Fibroblast of pulmonary artery (primary cell): ENCODE measurements around the gene GLOD4.

Source experiments
- DNase-seq: peaks from one replicate; pipeline ENCODE4 v3.0.0-alpha.2; 2010; ENCODE audit warnings: low read depth
- H3K4me3 ChIP-seq: replicated peaks from 2 replicates; pipeline ENCODE4 v1.5.1; 2011; ENCODE audit warnings: low read depth, mild to moderate bottlenecking, control low read depth, low read length, moderate library complexity
- TF ChIP-seq, protein P1 (sequence below): IDR thresholded peaks from 2 replicates; pipeline ENCODE4 v1.5.1; 2011; ENCODE audit warnings: mild to moderate bottlenecking, control low read depth, low read length, inconsistent platforms; ENCODE audit errors: missing control alignments

GLOD4 gene

GRCh38 chr17:746783-747629, 35.1 kb downstream of the GLOD4 start:
- DNase-seq: no peak
- TF ChIP-seq, protein P1, sequence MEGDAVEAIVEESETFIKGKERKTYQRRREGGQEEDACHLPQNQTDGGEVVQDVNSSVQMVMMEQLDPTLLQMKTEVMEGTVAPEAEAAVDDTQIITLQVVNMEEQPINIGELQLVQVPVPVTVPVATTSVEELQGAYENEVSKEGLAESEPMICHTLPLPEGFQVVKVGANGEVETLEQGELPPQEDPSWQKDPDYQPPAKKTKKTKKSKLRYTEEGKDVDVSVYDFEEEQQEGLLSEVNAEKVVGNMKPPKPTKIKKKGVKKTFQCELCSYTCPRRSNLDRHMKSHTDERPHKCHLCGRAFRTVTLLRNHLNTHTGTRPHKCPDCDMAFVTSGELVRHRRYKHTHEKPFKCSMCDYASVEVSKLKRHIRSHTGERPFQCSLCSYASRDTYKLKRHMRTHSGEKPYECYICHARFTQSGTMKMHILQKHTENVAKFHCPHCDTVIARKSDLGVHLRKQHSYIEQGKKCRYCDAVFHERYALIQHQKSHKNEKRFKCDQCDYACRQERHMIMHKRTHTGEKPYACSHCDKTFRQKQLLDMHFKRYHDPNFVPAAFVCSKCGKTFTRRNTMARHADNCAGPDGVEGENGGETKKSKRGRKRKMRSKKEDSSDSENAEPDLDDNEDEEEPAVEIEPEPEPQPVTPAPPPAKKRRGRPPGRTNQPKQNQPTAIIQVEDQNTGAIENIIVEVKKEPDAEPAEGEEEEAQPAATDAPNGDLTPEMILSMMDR: no peak
- H3K4me3 ChIP-seq: no peak overlapping the region

DNA sequence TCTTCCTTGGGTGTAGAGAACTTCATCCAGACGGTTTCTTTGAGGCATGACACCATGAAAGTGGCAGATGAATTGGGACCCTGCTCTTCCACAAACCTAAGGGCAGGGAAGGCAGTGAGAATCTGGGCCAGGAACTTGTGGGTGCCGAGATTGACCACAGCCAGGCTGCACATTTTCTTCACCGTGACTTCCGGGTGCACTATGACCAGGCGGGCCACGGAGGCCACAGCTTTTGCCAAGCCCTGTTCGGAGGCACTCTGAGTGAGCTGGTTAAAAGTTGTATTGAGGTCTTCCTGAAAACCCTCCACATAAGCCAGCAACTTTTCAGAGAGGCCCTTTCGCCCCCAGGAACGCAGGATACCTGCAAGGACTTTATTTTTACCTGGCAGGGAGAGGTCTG, 35.9 kb downstream of the GLOD4 start:
- TF ChIP-seq, protein P1: no peak
- no peak overlapping the region for H3K4me3 ChIP-seq
- no peak for DNase-seq

DNA sequence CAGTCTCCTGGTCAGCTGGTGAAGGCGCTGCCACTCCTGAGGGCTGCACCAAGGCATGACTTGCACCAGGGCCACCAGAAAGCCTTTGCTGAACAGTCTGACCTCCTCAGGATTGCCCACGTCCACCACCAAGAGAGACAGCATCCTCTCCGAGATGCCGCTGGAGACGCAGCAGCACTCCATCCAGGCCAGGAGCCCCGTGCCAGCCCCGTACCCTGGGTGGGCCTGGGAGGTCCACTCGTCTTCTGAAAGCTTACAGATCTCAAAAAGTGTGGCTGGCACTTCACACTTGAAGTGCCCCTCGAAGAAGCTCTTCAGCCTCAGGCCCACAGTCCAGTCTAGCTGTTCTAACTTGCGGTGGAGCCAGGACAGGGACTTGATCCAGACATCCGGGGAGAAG, 36.7 kb downstream of the GLOD4 start:
- no peak overlapping the region for H3K4me3 ChIP-seq
- TF ChIP-seq, protein P1: no peak
- no peak for DNase-seq

DNA sequence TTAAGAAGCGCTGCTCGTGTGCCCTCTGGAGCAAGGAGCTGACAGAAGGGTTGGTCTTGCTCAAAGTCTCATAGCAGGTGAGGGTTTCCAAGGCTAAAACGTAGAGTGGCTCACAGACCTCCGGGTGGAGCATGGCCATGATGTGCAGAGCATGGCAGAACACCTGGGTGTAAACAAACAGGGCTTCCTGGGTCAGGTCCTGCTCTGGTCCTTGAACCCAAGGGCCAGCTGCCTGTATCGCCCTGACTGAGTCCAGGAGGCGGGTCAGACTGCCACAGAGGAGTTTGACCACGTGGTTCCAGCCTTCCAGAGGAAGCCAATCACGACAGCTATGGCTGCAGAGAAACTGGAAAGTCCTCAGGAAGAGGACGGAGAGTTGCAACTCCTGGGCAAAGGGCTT, 37.1 kb downstream of the GLOD4 start:
- H3K4me3 ChIP-seq: no peak overlapping the region
- TF ChIP-seq, protein P1: no peak
- DNase-seq: no peak

DNA sequence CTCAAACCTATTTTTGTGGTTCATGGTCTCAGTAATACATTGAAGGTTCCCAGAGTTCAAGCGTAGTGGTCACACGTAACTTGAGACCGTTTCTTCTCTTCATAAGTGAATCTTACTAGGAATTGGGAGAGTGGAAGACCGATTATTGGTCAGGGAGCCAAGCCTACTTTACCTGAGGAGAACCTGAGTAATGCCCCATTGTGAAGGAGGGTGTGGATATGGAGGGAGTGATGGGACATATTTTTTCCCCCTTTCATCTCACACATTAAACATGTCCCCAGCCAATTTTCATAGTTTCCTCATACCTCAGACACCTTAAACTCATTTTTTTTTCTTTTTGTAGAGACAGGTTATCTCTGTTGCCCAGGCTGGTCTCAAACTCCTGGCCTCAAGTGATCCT, 38.9 kb downstream of the GLOD4 start:
- no peak for DNase-seq

GRCh38 chr17:742147-742793, 39.8 kb downstream of the GLOD4 start:
- DNase-seq: no peak
- no peak overlapping the region for H3K4me3 ChIP-seq
- TF ChIP-seq, protein P1: no peak

More for the DNA sequence above, 38.9 kb downstream of the GLOD4 start:
- H3K4me3 ChIP-seq: no peak overlapping the region
- TF ChIP-seq, protein P1: no peak
